ENCODE measurements around the gene FUBP1. TPM values are rescaled to one million over a fixed set of nuclear protein-coding genes. Genes with fewer than 3 reads are reported as not detected.

FUBP1 gene
- total RNA-seq, 2 donors from 2014 or later, result 45.8 to 49.3 TPM

DNA sequence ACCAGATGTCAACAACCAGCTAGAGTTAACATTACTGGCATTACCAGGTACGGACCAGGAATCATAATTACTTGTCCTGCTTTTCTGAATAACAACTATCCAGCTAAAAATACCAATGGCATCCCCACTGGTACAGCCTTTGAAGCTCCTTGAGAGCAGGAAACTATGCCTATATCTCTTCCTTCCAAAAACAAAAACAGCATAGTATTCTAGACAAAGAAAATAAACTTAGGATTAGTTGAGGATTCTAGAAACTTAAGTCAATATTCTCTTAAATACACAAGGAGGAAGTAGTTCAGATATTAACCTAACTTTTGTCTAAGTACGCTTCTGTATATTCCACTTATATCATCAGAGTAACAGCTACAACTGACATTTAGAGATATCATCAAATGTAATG lies 3.0 kb downstream of the FUBP1 start:
- Histone ChIP-seq H3K4me1 (peaks cover 0 to 46% of the 10 kb centered on the region in 2 donors), H3K27ac (peak overlapping the region in 1 of 2 donors; percentile 4), H3K9me3 (no peaks in the 10 kb centered on the region), H3K36me3 (peaks cover 3% of the 10 kb centered on the region), H3K27me3 (no peaks in the 10 kb centered on the region), H3K4me3 (no peak overlapping the region)
- no peak for DNase-seq (ENCODE audit: low spot score)
- TF ChIP-seq, protein P1, sequence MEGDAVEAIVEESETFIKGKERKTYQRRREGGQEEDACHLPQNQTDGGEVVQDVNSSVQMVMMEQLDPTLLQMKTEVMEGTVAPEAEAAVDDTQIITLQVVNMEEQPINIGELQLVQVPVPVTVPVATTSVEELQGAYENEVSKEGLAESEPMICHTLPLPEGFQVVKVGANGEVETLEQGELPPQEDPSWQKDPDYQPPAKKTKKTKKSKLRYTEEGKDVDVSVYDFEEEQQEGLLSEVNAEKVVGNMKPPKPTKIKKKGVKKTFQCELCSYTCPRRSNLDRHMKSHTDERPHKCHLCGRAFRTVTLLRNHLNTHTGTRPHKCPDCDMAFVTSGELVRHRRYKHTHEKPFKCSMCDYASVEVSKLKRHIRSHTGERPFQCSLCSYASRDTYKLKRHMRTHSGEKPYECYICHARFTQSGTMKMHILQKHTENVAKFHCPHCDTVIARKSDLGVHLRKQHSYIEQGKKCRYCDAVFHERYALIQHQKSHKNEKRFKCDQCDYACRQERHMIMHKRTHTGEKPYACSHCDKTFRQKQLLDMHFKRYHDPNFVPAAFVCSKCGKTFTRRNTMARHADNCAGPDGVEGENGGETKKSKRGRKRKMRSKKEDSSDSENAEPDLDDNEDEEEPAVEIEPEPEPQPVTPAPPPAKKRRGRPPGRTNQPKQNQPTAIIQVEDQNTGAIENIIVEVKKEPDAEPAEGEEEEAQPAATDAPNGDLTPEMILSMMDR (IDR thresholded peaks at IDR 0.05), result no peak

- peaks cover 0 to 41% of the 10 kb centered on the region in 2 donors for H3K4me1 ChIP-seq
- DNase-seq (ENCODE audit: low spot score), result no peak
- H3K27me3 ChIP-seq, result no peaks in the 10 kb centered on the region
- peaks cover 3% of the 10 kb centered on the region for H3K36me3 ChIP-seq
- H3K27ac ChIP-seq, result peak overlapping the region in 1 of 2 donors; percentile 4
- no peak overlapping the region for H3K4me3 ChIP-seq
- TF ChIP-seq, protein P1 (IDR thresholded peaks at IDR 0.05), result no peak
- H3K9me3 ChIP-seq, result no peaks in the 10 kb centered on the region
Measured at GRCh38 chr1:77975386-77975785, 3.5 kb downstream of the FUBP1 start.

GRCh38 chr1:77972080-77972479 lies 6.8 kb downstream of the FUBP1 start:
- Histone ChIP-seq H3K27ac (no peak overlapping the region), H3K4me1 (peaks cover 0 to 47% of the 10 kb centered on the region in 2 donors), H3K9me3 (no peaks in the 10 kb centered on the region), H3K36me3 (peaks cover 29% of the 10 kb centered on the region), H3K4me3 (no peak overlapping the region), H3K27me3 (no peaks in the 10 kb centered on the region)
- TF ChIP-seq, protein P1 (IDR thresholded peaks at IDR 0.05), result no peak
- DNase-seq (ENCODE audit: low spot score), result no peak

- Histone ChIP-seq H3K27ac (no peak overlapping the region), H3K4me3 (no peak overlapping the region), H3K9me3 (no peaks in the 10 kb centered on the region), H3K4me1 (peaks cover 0 to 28% of the 10 kb centered on the region in 2 donors), H3K36me3 (peaks cover 48% of the 10 kb centered on the region), H3K27me3 (no peaks in the 10 kb centered on the region)
- no peak for DNase-seq (ENCODE audit: low spot score)
- TF ChIP-seq, protein P1 (IDR thresholded peaks at IDR 0.05), result no peak
Measured at GRCh38 chr1:77970192-77970591, 8.7 kb downstream of the FUBP1 start.

- Histone ChIP-seq H3K27ac (no peak overlapping the region), H3K27me3 (no peaks in the 10 kb centered on the region), H3K9me3 (no peaks in the 10 kb centered on the region), H3K4me1 (peaks cover 0 to 10% of the 10 kb centered on the region in 2 donors), H3K4me3 (no peak overlapping the region), H3K36me3 (peaks cover 84% of the 10 kb centered on the region)
- TF ChIP-seq, protein P1 (IDR thresholded peaks at IDR 0.05), result no peak
- no peak for DNase-seq (ENCODE audit: low spot score)
Measured at GRCh38 chr1:77966291-77966690, 12.6 kb downstream of the FUBP1 start.

DNA sequence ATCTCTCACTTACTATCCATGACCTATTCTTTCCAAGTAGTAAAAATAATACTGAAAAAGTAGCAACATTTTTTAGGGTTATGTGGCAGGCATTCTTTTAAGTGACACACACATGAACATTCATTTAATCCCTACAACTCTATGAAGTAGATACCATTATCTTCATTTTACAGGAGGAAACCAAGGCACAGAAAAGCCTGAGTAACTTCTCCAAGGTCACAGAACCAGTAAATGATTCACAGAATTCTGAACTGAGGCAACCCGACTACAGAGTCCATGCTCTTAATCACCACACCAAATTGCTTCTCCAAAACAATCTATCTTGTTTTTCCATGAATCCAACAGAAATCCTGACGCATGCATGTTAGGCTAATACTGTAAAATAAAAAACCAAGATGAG lies 17.5 kb downstream of the FUBP1 start:
- H3K27ac ChIP-seq, result no peak overlapping the region
- TF ChIP-seq, protein P1 (IDR thresholded peaks at IDR 0.05), result no peak
- DNase-seq (ENCODE audit: low spot score), result no peak
- peaks cover 100% of the 10 kb centered on the region for H3K36me3 ChIP-seq
- H3K4me1 ChIP-seq, result no peaks in the 10 kb centered on the region
- no peaks in the 10 kb centered on the region for H3K9me3 ChIP-seq
- H3K4me3 ChIP-seq, result no peak overlapping the region
- no peaks in the 10 kb centered on the region for H3K27me3 ChIP-seq
